ENCODE measurements around the gene DNAJC8.

Gene DNAJC8

GRCh38 chr1:28200234-28200873 is 32.5 kb downstream of the DNAJC8 start:
- ChIA-PET CTCF (no interaction called here), POLR2A (no interaction called here)
- DNase-seq (ENCODE audit: extremely low spot score): no peak
- TF ChIP-seq SP1 (IDR thresholded peaks at IDR 0.05) (no peak), FOXA1 (IDR thresholded peaks at IDR 0.05) (no peak), NFRKB (IDR thresholded peaks at IDR 0.05) (no peak), BHLHE40 (IDR thresholded peaks at IDR 0.05; ENCODE audit: borderline replicate concordance) (no peak), ARNT (IDR thresholded peaks at IDR 0.05) (no peak), SUZ12 (IDR thresholded peaks at IDR 0.05) (no peak), HDGF (IDR thresholded peaks at IDR 0.05; ENCODE audit: borderline replicate concordance) (no peak), FOXM1 (IDR thresholded peaks at IDR 0.05; ENCODE audit: borderline replicate concordance) (no peak), ZNF384 (IDR thresholded peaks at IDR 0.05) (no peak), CTBP1 (IDR thresholded peaks at IDR 0.05; ENCODE audit: borderline replicate concordance) (no peak), LEF1 (IDR thresholded peaks at IDR 0.05; ENCODE audit: borderline replicate concordance) (no peak), FOXK2 (IDR thresholded peaks at IDR 0.05) (no peak), L3MBTL2 (conservative IDR thresholded peaks at IDR 0.05) (no peak), ELF4 (IDR thresholded peaks at IDR 0.05) (no peak), TARDBP (IDR thresholded peaks at IDR 0.05) (no peak)

GRCh38 chr1:28199328-28200233 is 33.2 kb downstream of the DNAJC8 start:
- no peak for DNase-seq (ENCODE audit: extremely low spot score)
- POLR2A ChIA-PET: no interaction called here
- TF ChIP-seq ARNT (IDR thresholded peaks at IDR 0.05): no peak
- TF ChIP-seq, protein P1, sequence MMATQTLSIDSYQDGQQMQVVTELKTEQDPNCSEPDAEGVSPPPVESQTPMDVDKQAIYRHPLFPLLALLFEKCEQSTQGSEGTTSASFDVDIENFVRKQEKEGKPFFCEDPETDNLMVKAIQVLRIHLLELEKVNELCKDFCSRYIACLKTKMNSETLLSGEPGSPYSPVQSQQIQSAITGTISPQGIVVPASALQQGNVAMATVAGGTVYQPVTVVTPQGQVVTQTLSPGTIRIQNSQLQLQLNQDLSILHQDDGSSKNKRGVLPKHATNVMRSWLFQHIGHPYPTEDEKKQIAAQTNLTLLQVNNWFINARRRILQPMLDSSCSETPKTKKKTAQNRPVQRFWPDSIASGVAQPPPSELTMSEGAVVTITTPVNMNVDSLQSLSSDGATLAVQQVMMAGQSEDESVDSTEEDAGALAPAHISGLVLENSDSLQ (IDR thresholded peaks at IDR 0.05): no peak
- no peak for TF ChIP-seq ELF4 (IDR thresholded peaks at IDR 0.05)
- TF ChIP-seq BHLHE40 (IDR thresholded peaks at IDR 0.05; ENCODE audit: borderline replicate concordance): no peak
- no peak for TF ChIP-seq ZNF384 (IDR thresholded peaks at IDR 0.05)
- no peak for TF ChIP-seq LEF1 (IDR thresholded peaks at IDR 0.05; ENCODE audit: borderline replicate concordance)
- TF ChIP-seq FOXK2 (IDR thresholded peaks at IDR 0.05): no peak
- TF ChIP-seq FOXM1 (IDR thresholded peaks at IDR 0.05; ENCODE audit: borderline replicate concordance): no peak
- no peak for TF ChIP-seq SUZ12 (IDR thresholded peaks at IDR 0.05)
- no peak for TF ChIP-seq NFRKB (IDR thresholded peaks at IDR 0.05)
- no peak for TF ChIP-seq SP1 (IDR thresholded peaks at IDR 0.05)
- TF ChIP-seq FOXA1 (IDR thresholded peaks at IDR 0.05): no peak
- no peak for TF ChIP-seq HDGF (IDR thresholded peaks at IDR 0.05; ENCODE audit: borderline replicate concordance)
- TF ChIP-seq L3MBTL2 (conservative IDR thresholded peaks at IDR 0.05): no peak
- TF ChIP-seq CTBP1 (IDR thresholded peaks at IDR 0.05; ENCODE audit: borderline replicate concordance): no peak
- TF ChIP-seq TARDBP (IDR thresholded peaks at IDR 0.05): no peak
- CTCF ChIA-PET: no interaction called here

- no peak for DNase-seq (ENCODE audit: extremely low spot score)
- ChIA-PET POLR2A (interaction anchor here (0.6 kb wide), 1 partner anchor 109 kb away, joined by 3 read pairs; no protein-coding TSS in a partner anchor), CTCF (no interaction called here)
- TF ChIP-seq SUZ12 (IDR thresholded peaks at IDR 0.05) (no peak), ELF4 (IDR thresholded peaks at IDR 0.05) (no peak), ARNT (IDR thresholded peaks at IDR 0.05) (no peak), FOXK2 (IDR thresholded peaks at IDR 0.05) (no peak), FOXM1 (IDR thresholded peaks at IDR 0.05; ENCODE audit: borderline replicate concordance) (no peak), FOXA1 (IDR thresholded peaks at IDR 0.05) (no peak), LEF1 (IDR thresholded peaks at IDR 0.05; ENCODE audit: borderline replicate concordance) (no peak), ZNF384 (IDR thresholded peaks at IDR 0.05) (no peak), SP1 (IDR thresholded peaks at IDR 0.05) (no peak), NFRKB (IDR thresholded peaks at IDR 0.05) (no peak), TARDBP (IDR thresholded peaks at IDR 0.05) (no peak), CTBP1 (IDR thresholded peaks at IDR 0.05; ENCODE audit: borderline replicate concordance) (no peak), L3MBTL2 (conservative IDR thresholded peaks at IDR 0.05) (no peak), BHLHE40 (IDR thresholded peaks at IDR 0.05; ENCODE audit: borderline replicate concordance) (no peak), HDGF (IDR thresholded peaks at IDR 0.05; ENCODE audit: borderline replicate concordance) (no peak)
- TF ChIP-seq, protein P1 (IDR thresholded peaks at IDR 0.05): no peak
These were observed 35.0 kb downstream of the DNAJC8 start for GRCh38 chr1:28197682-28198415.

- POLR2A ChIA-PET: no interaction called here
These were observed 36.5 kb downstream of the DNAJC8 start for GRCh38 chr1:28196330-28196729.

More at GRCh38 chr1:28196330-28196729, 36.5 kb downstream of the DNAJC8 start:
- CTCF ChIA-PET: interaction anchor here (0.6 to 0.9 kb wide), 2 partner anchors 47 to 106 kb away, joined by 3 read pairs; no protein-coding TSS in a partner anchor
- no peak for DNase-seq (ENCODE audit: extremely low spot score)
- no peak for TF ChIP-seq LEF1 (IDR thresholded peaks at IDR 0.05; ENCODE audit: borderline replicate concordance)
- TF ChIP-seq, protein P1 (IDR thresholded peaks at IDR 0.05): no peak
- no peak for TF ChIP-seq FOXK2 (IDR thresholded peaks at IDR 0.05)
- TF ChIP-seq ARNT (IDR thresholded peaks at IDR 0.05): no peak
- no peak for TF ChIP-seq HDGF (IDR thresholded peaks at IDR 0.05; ENCODE audit: borderline replicate concordance)
- no peak for TF ChIP-seq FOXA1 (IDR thresholded peaks at IDR 0.05)
- no peak for TF ChIP-seq L3MBTL2 (conservative IDR thresholded peaks at IDR 0.05)
- TF ChIP-seq ELF4 (IDR thresholded peaks at IDR 0.05): no peak
- no peak for TF ChIP-seq ZNF384 (IDR thresholded peaks at IDR 0.05)
- no peak for TF ChIP-seq TARDBP (IDR thresholded peaks at IDR 0.05)
- no peak for TF ChIP-seq CTBP1 (IDR thresholded peaks at IDR 0.05; ENCODE audit: borderline replicate concordance)
- no peak for TF ChIP-seq FOXM1 (IDR thresholded peaks at IDR 0.05; ENCODE audit: borderline replicate concordance)
- no peak for TF ChIP-seq BHLHE40 (IDR thresholded peaks at IDR 0.05; ENCODE audit: borderline replicate concordance)
- no peak for TF ChIP-seq SP1 (IDR thresholded peaks at IDR 0.05)
- TF ChIP-seq NFRKB (IDR thresholded peaks at IDR 0.05): no peak
- TF ChIP-seq SUZ12 (IDR thresholded peaks at IDR 0.05): no peak
